HepG2 (cell line): Measurements from ENCODE around the gene PODXL2. TPM values are rescaled to one million over a fixed set of nuclear protein-coding genes. Genes with fewer than 3 reads are reported as not detected.

Experiments
- GABPA ChIP-seq, 2 experiments: IDR thresholded peaks; 2 replicates each; pipeline ENCODE4 v1.6.1; 2011 to 2016; ENCODE audit warnings: low read depth in 2 of 2, low read length in 1 of 2, missing biosample characterization in 1 of 2, missing genetic modification characterization in 1 of 2
- HOXA3 ChIP-seq: sonication (generic); formaldehyde crosslinking; IDR thresholded peaks from 2 replicates; pipeline ENCODE4 v1.5.0; 2020; ENCODE audit warnings: missing genetic modification reagents
- HOXA9 ChIP-seq: sonication (generic); formaldehyde crosslinking; IDR thresholded peaks from 2 replicates; pipeline ENCODE4 v1.8.1; 2022; ENCODE audit warnings: missing genetic modification reagents, mild to moderate bottlenecking, moderate library complexity, borderline replicate concordance
- KDM5B ChIP-seq: sonication (generic); formaldehyde crosslinking; IDR thresholded peaks from 2 replicates; pipeline ENCODE4 v1.4.0; 2020; ENCODE audit warnings: missing genetic modification reagents, mild to moderate bottlenecking, borderline replicate concordance
- MEIS2 ChIP-seq: sonication (generic); formaldehyde crosslinking; IDR thresholded peaks from 2 replicates; pipeline ENCODE4 v1.9.0; 2021; ENCODE audit warnings: mild to moderate bottlenecking, missing genetic modification reagents
- RBFOX2 ChIP-seq: fragments of 200-400 bp; formaldehyde crosslinking; IDR thresholded peaks from 2 replicates; pipeline ENCODE4 v1.6.1; 2017; ENCODE audit warnings: low read depth, mild to moderate bottlenecking, low read length
- TAF15 ChIP-seq: fragments of 200-400 bp; formaldehyde crosslinking; IDR thresholded peaks from one replicate; pipeline ENCODE4 v1.6.1; 2018; ENCODE audit warnings: mild to moderate bottlenecking, low read depth, low read length; ENCODE audit not compliant: poor library complexity, severe bottlenecking
- TGIF2 ChIP-seq: IDR thresholded peaks from 2 replicates; pipeline ENCODE4 v1.6.1; 2016; ENCODE audit warnings: control low read depth, missing compliant biosample characterization
- WIZ ChIP-seq: sonication (generic); formaldehyde crosslinking; IDR thresholded peaks from 2 replicates; pipeline ENCODE4 v1.5.1; 2020; ENCODE audit warnings: mild to moderate bottlenecking, missing genetic modification reagents
- ZBTB7A ChIP-seq: sonication (generic); formaldehyde crosslinking; IDR thresholded peaks from 2 replicates; pipeline ENCODE4 v1.8.0; 2022; ENCODE audit warnings: mild to moderate bottlenecking, missing genetic modification reagents
- polyA plus RNA-seq, 8 experiments: library from polyadenylated mRNA; depleted of rRNA in 3 of 8; stranded (reverse) in 7 of 8; unstranded in 1 of 8; fragments of >200 nt; fragmentation: Illumina TruSeq in 4 of 8; extraction: Trizol in 4 of 8; gene quantifications; 2 replicates each; pipeline versions ENCODE4 v1.2.1 to v1.2.3, GENCODE V29; 2011 to 2016; ENCODE audit warnings: low read depth in 4 of 8, missing spikeins in 1 of 8, mixed read lengths in 1 of 8; ENCODE audit not compliant: insufficient read depth in 1 of 8
- total RNA-seq, 5 experiments: library from RNA; depleted of rRNA; stranded (reverse); fragments of >200 nt; fragmentation: Illumina TruSeq; extraction: Trizol; gene quantifications; 2 replicates each; pipeline ENCODE4 v1.2.3, GENCODE V29; 2016; ENCODE audit warnings: low read depth in 1 of 5
- TF ChIP-seq, protein P1 (sequence below): sonication (generic); formaldehyde crosslinking; IDR thresholded peaks from 2 replicates; pipeline ENCODE4 v1.4.0; 2020; ENCODE audit warnings: missing genetic modification reagents
- TF ChIP-seq, protein P2 (sequence below): sonication (generic); formaldehyde crosslinking; IDR thresholded peaks from 2 replicates; pipeline ENCODE4 v1.8.0; 2022; ENCODE audit warnings: missing genetic modification reagents, mild to moderate bottlenecking, moderate library complexity, borderline replicate concordance

Gene PODXL2
- total and polyA plus RNA-seq, 2 of the 13 experiments (the other 11 are each of a cell fraction or from before 2014, with no cell fraction given), result 20.4 to 25.1 TPM

DNA sequence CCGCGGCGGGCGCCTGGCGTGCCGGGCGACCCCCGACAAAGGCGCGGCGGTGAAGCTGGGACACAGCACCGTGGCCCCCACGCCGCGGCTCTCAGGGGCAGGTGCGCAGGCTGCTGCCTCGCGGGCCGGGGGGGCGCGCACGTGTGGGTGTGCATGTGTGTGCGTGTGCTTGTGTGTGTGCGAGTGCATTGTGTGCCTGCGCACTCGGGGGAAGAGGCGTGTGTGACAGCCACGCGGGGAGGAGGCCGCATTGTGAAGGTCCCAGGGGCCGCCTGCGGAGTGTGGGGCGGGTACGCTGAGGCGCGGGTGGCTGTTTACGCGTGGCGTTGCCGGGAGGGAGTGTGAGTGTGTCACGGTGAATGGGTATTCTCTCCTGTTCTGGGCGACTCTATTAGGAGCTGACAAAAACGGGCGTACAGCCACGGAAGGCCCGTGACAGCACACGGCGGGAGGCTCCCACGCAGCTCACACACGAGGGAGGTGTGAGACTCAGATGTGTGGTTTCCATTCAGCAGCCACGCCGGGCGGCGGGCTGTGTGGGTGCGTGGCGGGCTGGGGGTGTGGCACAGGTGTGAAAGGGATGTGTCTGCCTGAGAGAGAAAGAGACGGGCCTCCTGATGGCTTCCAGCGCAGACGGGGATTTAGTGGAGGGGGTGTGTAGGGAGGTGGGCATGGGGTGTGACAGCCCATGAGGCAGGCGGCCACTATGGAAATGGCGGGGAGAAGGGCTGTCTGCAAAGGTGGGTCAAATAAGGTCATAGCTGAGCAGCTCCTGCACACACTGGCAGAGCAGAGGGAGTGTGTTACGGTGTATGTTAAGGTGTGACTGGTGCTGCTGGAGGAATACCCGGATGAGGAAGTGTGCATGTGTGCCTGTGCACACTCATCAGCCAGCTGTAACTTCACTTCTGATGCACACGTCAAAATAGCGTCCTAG is 750 bp downstream of the PODXL2 start (continued):
- TF ChIP-seq TAF15, result no peak
- peak; percentile 17; the same call in 1 of the 2 replicates for TF ChIP-seq KDM5B (CRISPR knock-in tag)
- TF ChIP-seq GABPA (IDR thresholded peaks at IDR 0.05; ENCODE audit: low read depth, low read length), result 0 out of 2 replicates have a peak, but pooled peaks have one; percentile 2
- no peak for TF ChIP-seq GABPA (CRISPR knock-in tag; IDR thresholded peaks at IDR 0.05; ENCODE audit: low read depth)
- 0 out of 2 replicates have a peak, but pooled peaks have one; percentile 36 for TF ChIP-seq RBFOX2
- TF ChIP-seq TGIF2, result peak; percentile 47; the same call in 1 of the 2 replicates
- TF ChIP-seq, protein P1, sequence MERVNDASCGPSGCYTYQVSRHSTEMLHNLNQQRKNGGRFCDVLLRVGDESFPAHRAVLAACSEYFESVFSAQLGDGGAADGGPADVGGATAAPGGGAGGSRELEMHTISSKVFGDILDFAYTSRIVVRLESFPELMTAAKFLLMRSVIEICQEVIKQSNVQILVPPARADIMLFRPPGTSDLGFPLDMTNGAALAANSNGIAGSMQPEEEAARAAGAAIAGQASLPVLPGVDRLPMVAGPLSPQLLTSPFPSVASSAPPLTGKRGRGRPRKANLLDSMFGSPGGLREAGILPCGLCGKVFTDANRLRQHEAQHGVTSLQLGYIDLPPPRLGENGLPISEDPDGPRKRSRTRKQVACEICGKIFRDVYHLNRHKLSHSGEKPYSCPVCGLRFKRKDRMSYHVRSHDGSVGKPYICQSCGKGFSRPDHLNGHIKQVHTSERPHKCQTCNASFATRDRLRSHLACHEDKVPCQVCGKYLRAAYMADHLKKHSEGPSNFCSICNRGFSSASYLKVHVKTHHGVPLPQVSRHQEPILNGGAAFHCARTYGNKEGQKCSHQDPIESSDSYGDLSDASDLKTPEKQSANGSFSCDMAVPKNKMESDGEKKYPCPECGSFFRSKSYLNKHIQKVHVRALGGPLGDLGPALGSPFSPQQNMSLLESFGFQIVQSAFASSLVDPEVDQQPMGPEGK (CRISPR knock-in tag), result 0 out of 2 replicates have a peak, but pooled peaks have one; percentile 22
- TF ChIP-seq ZBTB7A, result no peak; the same call in 1 of the 2 replicates
- TF ChIP-seq MEIS2 (CRISPR knock-in tag), result no peak
- TF ChIP-seq WIZ, result no peak
- TF ChIP-seq, protein P2, sequence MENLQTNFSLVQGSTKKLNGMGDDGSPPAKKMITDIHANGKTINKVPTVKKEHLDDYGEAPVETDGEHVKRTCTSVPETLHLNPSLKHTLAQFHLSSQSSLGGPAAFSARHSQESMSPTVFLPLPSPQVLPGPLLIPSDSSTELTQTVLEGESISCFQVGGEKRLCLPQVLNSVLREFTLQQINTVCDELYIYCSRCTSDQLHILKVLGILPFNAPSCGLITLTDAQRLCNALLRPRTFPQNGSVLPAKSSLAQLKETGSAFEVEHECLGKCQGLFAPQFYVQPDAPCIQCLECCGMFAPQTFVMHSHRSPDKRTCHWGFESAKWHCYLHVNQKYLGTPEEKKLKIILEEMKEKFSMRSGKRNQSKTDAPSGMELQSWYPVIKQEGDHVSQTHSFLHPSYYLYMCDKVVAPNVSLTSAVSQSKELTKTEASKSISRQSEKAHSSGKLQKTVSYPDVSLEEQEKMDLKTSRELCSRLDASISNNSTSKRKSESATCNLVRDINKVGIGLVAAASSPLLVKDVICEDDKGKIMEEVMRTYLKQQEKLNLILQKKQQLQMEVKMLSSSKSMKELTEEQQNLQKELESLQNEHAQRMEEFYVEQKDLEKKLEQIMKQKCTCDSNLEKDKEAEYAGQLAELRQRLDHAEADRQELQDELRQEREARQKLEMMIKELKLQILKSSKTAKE (CRISPR knock-in tag), result no peak
- TF ChIP-seq HOXA3 (CRISPR knock-in tag), result peak; percentile 56; the same call in 1 of the 2 replicates
- TF ChIP-seq HOXA9, result no peak
